HEK293T (cell line): ENCODE data around the gene PPP6R3.
"Not testable (repeated sequence)": the region's sequence is repeated elsewhere in the genome, so short reads cannot be mapped to it uniquely, and the experiment has no call there.

Experiments used
- CTCF ChIA-PET: fragments of 350-600 bp; formaldehyde crosslinking; extraction: SDS; loops from one replicate; lab custom pipeline; 2021; ENCODE audit warnings: antibody characterized with exemption, inconsistent platforms; lab: Yijun Ruan, JAX
- POLR2A ChIA-PET: fragments of 350-600 bp; formaldehyde crosslinking; extraction: SDS; loops from one replicate; lab custom pipeline; 2020; ENCODE audit warnings: antibody characterized with exemption, inconsistent platforms; lab: Yijun Ruan, JAX
- DNase-seq: peaks from one replicate; pipeline ENCODE4 v3.0.0; 2012; ENCODE audit warnings: mixed read lengths; ENCODE audit errors: extremely low spot score
- ARNT ChIP-seq: fragments of 450-650 bp; IDR thresholded peaks from 2 replicates; pipeline ENCODE4 v1.6.1; 2017; ENCODE audit warnings: mild to moderate bottlenecking
- BHLHE40 ChIP-seq: fragments of 450-650 bp; IDR thresholded peaks from 2 replicates; pipeline ENCODE4 v1.6.1; 2016; ENCODE audit warnings: mild to moderate bottlenecking, moderate library complexity, borderline replicate concordance
- CTBP1 ChIP-seq: fragments of 450-650 bp; IDR thresholded peaks from 2 replicates; pipeline ENCODE4 v1.6.1; 2016; ENCODE audit warnings: borderline replicate concordance
- ELF4 ChIP-seq: fragments of 450-650 bp; IDR thresholded peaks from 2 replicates; pipeline ENCODE4 v1.6.1; 2017; ENCODE audit warnings: antibody characterized with exemption
- FOXA1 ChIP-seq: fragments of 450-650 bp; IDR thresholded peaks from 2 replicates; pipeline ENCODE4 v1.6.1; 2016; ENCODE audit warnings: mild to moderate bottlenecking
- FOXK2 ChIP-seq: fragments of 450-650 bp; IDR thresholded peaks from 2 replicates; pipeline ENCODE4 v1.6.1; 2016; ENCODE audit warnings: mild to moderate bottlenecking
- FOXM1 ChIP-seq: fragments of 450-650 bp; IDR thresholded peaks from 2 replicates; pipeline ENCODE4 v1.6.1; 2017; ENCODE audit warnings: mild to moderate bottlenecking, borderline replicate concordance
- HDGF ChIP-seq: fragments of 450-650 bp; IDR thresholded peaks from 2 replicates; pipeline ENCODE4 v1.6.1; 2017; ENCODE audit warnings: antibody characterized with exemption, borderline replicate concordance
- L3MBTL2 ChIP-seq: fragments of 450-650 bp; conservative IDR thresholded peaks from 2 replicates; pipeline ENCODE4 v1.6.1; 2016; ENCODE audit warnings: mild to moderate bottlenecking
- LEF1 ChIP-seq: fragments of 450-650 bp; IDR thresholded peaks from 2 replicates; pipeline ENCODE4 v1.6.1; 2017; ENCODE audit warnings: mild to moderate bottlenecking, borderline replicate concordance
- NFRKB ChIP-seq: fragments of 450-650 bp; IDR thresholded peaks from 2 replicates; pipeline ENCODE4 v1.6.1; 2016; ENCODE audit warnings: mild to moderate bottlenecking, moderate library complexity
- SP1 ChIP-seq: fragments of 450-650 bp; IDR thresholded peaks from 2 replicates; pipeline ENCODE4 v1.6.1; 2017
- SUZ12 ChIP-seq: fragments of 450-650 bp; IDR thresholded peaks from 2 replicates; pipeline ENCODE4 v1.6.1; 2016; ENCODE audit warnings: mild to moderate bottlenecking
- TARDBP ChIP-seq: fragments of 450-650 bp; IDR thresholded peaks from 2 replicates; pipeline ENCODE4 v1.6.1; 2016
- ZNF384 ChIP-seq: fragments of 450-650 bp; IDR thresholded peaks from 2 replicates; pipeline ENCODE4 v1.6.1; 2016
- TF ChIP-seq, protein P1 (sequence below): fragments of 450-650 bp; IDR thresholded peaks from 2 replicates; pipeline ENCODE4 v1.6.1; 2016

PPP6R3 gene

DNA sequence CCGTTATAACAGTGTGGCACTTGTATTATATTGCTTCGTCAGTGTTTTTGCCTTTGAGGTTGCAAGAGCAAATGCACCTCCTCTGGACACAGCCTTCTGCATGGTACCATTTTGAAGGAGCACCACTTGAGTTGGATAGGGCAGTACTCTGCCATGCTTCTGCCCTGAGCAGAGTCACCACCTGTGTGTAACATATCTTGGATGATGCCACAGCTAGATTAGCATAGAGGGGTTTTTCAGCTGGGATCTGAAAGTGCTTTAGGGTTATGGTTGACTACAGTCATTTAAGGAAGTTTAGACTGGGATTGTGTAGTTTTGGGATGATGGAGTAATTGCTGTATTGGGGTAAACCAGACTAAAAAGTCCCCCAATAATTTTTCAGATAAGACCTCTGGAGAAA lies 78.8 kb downstream of the PPP6R3 start:
- ChIA-PET POLR2A (no interaction called here), CTCF (no interaction called here)
- no peak for DNase-seq
- TF ChIP-seq ARNT (no peak), TARDBP (no peak), ELF4 (no peak)

DNA sequence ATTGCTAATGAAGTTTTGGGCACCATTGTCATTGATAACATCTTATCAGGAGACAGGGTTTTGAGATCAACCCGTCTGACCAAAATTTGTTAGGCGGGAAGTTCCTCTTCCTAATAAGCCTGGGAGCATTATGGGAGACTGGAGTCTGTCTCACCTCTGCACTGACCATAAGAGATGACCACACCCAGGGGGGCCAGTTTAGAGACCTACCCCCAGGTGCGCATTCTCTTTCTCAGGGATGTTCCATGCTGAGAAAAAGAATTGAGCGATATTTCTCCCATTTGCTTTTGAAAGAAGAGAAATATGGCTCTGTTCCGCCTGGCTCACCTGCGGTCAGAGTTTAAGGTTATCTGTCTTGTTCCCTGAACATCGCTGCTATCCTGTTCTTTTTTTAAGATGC lies 80.0 kb downstream of the PPP6R3 start:
- DNase-seq, CTCF ChIA-PET, POLR2A ChIA-PET: not testable (repeated sequence)

DNA sequence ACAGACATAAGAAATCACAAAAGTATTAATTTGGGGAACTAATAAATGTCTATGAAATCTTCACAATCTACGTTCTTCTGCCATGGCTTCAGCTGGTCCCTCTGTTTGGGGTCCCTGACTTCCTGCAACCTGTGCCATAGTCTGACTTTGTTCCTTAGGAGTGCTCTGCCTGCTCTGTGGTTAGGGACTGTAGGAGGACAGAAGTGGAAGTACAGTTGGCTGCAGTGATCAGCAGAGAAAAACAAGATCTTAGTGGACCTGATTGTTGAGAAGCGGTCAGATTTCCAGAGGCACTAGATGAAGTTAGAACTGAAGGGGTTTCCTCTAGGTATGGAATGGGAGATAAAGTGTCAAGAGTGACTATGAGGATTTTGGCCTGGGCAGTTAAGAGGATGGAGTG lies 80.6 kb downstream of the PPP6R3 start:
- DNase-seq: no peak
- POLR2A ChIA-PET: no interaction called here
- CTCF ChIA-PET: no interaction called here
- TF ChIP-seq FOXM1 (no peak), CTBP1 (no peak), NFRKB (no peak), TARDBP (no peak), FOXA1 (no peak), ARNT (no peak), BHLHE40 (no peak), FOXK2 (no peak)
- TF ChIP-seq, protein P1, sequence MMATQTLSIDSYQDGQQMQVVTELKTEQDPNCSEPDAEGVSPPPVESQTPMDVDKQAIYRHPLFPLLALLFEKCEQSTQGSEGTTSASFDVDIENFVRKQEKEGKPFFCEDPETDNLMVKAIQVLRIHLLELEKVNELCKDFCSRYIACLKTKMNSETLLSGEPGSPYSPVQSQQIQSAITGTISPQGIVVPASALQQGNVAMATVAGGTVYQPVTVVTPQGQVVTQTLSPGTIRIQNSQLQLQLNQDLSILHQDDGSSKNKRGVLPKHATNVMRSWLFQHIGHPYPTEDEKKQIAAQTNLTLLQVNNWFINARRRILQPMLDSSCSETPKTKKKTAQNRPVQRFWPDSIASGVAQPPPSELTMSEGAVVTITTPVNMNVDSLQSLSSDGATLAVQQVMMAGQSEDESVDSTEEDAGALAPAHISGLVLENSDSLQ: no peak

DNA sequence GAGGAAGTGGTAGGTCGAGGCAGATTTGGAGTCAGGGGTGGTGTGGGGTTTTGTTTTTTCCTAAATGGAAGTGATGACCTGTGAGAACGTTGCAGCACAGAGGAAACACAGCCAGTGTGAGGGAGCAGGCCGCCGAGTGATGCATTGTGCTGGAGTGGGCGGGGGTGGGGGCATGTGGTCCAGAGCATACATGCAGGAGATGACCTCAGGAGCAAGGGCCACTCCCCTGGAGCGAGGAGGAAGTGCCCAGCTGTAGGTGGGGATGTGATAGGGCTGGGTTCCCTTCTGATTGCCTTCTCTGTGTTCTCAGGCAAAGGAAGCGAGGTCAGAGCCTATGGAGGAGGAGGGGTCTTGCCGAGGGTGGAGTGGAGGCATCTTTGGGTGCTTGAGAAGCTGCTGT lies 81.4 kb downstream of the PPP6R3 start:
- no peak for DNase-seq
- ChIA-PET POLR2A (no interaction called here), CTCF (no interaction called here)
- no peak for TF ChIP-seq SUZ12
- no peak for TF ChIP-seq SP1
- no peak for TF ChIP-seq FOXK2
- TF ChIP-seq ZNF384: no peak
- TF ChIP-seq LEF1: no peak
- no peak for TF ChIP-seq L3MBTL2
- no peak for TF ChIP-seq ELF4
- TF ChIP-seq BHLHE40: no peak
- no peak for TF ChIP-seq TARDBP
- TF ChIP-seq, protein P1: no peak
- TF ChIP-seq ARNT: no peak
- TF ChIP-seq FOXA1: no peak
- no peak for TF ChIP-seq HDGF
- no peak for TF ChIP-seq NFRKB
- no peak for TF ChIP-seq CTBP1
- no peak for TF ChIP-seq FOXM1

DNA sequence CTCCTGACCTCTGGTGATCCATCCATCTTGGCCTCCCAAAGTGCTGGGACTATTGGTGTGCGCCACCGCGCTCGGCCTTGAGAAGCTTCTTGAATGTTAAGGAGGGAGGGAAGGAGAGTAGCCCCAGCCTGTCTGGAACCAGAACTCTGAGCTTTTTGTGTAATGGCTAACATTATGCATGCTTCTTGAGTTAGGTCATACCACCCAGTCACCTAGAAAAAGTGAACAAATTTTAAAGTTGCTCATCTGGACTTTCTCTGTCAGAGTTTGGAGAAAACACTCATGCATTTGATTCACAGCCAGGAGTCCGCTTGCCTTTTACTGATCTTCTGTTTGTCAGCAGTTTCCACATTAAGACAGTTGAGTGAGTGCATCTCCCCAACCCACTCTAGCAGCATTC lies 82.1 kb downstream of the PPP6R3 start:
- DNase-seq: no peak
- ChIA-PET POLR2A (no interaction called here), CTCF (no interaction called here)
- TF ChIP-seq FOXK2 (no peak), ZNF384 (no peak), ELF4 (no peak), NFRKB (no peak), FOXA1 (no peak), CTBP1 (no peak), ARNT (no peak), FOXM1 (no peak), TARDBP (no peak), SUZ12 (no peak), LEF1 (no peak)
- TF ChIP-seq, protein P1: no peak

DNA sequence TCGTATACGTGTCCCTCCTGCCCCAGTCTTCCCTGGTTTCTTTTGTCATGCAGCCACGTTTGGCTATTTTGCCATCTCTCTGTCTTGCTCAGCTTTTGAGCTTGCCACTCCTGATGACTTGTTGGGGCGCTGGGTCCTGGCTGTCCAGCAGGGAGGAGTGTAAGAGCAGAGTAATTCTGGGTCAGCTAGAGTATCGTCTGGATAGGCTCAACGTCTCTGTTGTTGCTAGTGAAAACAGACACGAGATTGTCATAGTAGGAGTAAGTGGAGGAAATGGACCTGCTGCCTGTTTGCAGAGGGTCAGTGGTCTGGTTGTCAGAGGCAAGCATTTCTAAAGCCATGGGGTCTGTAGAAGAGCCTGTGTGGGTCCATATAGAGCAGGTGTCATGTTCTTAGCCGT lies 83.0 kb downstream of the PPP6R3 start:
- CTCF ChIA-PET: no interaction called here
- POLR2A ChIA-PET: no interaction called here
- TF ChIP-seq BHLHE40 (no peak), FOXA1 (no peak), NFRKB (no peak), SP1 (no peak), FOXK2 (no peak), CTBP1 (no peak), LEF1 (no peak), FOXM1 (no peak)
- no peak for DNase-seq

DNA sequence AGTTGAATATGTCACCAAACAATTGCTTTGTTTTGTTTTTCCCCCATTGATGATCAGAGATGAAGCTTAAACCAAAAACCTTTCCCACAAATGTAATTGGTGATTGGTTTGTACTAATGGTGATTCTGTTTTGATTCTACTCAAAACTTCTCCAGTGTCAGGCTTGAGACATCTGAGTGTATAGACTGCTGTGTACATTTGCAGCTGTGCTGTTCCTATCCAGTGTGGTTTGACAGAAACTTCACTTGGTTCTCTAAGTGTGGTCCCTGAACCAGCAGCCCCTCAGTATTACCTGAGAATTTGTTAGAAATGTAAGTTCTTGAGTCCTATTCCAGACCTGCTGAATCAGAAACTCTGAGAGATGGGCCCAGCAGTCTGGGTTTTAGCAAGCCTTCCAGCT lies 84.8 kb downstream of the PPP6R3 start:
- POLR2A ChIA-PET: no interaction called here
- TF ChIP-seq SP1 (no peak), LEF1 (no peak), TARDBP (no peak), FOXM1 (no peak)
- no peak for DNase-seq
- CTCF ChIA-PET: no interaction called here

DNA sequence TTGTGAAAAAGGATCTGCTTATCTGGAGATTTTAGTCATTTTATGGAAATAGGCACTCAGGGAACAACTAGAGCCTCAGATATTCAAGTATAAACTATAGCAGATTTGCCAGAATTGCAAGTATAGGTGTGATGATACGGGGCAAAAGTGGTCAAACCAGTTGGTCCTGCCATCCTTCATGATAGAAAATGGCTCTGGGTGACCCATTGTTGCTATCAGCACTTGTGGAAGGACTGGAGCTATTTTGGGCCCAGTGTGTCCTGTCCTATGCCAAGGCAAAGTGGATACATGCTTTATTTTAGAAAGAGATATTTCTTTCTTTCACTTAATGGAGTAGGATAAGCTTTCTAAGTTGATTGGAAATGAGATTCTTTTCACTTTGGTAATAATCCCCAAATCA lies 85.2 kb downstream of the PPP6R3 start:
- CTCF ChIA-PET: no interaction called here

More for the DNA sequence above, 85.2 kb downstream of the PPP6R3 start:
- TF ChIP-seq BHLHE40: no peak
- TF ChIP-seq SUZ12: no peak
- TF ChIP-seq ELF4: no peak
- TF ChIP-seq NFRKB: no peak
- TF ChIP-seq FOXA1: no peak
- TF ChIP-seq ARNT: no peak
- TF ChIP-seq ZNF384: no peak
- TF ChIP-seq L3MBTL2: no peak
- TF ChIP-seq SP1: no peak
- no peak for TF ChIP-seq CTBP1
- no peak for TF ChIP-seq FOXM1
- no peak for TF ChIP-seq TARDBP
- TF ChIP-seq, protein P1: no peak
- no peak for TF ChIP-seq FOXK2
- TF ChIP-seq HDGF: no peak
- TF ChIP-seq LEF1: no peak
- POLR2A ChIA-PET: no interaction called here
- no peak for DNase-seq
